OCI-LY7 (cell line): ENCODE results near the gene ZNF423.

ENCODE experiments used
- EZH2phosphoT487 ChIP-seq: fragments of 200-600 bp; sonication (generic); IDR thresholded peaks from 2 replicates; pipeline ENCODE4 v1.6.1; 2018; ENCODE audit warnings: low read depth, borderline replicate concordance, mild to moderate bottlenecking, mixed run types, antibody characterized with exemption, low read length, moderate library complexity, mixed read lengths
- TF ChIP-seq, protein P1 (sequence below): fragments of 200-600 bp; sonication (generic); conservative IDR thresholded peaks from 2 replicates; pipeline ENCODE4 v1.5.1; 2014; ENCODE audit warnings: mild to moderate bottlenecking, antibody characterized with exemption, low read length, moderate library complexity, mixed read lengths

DNA sequence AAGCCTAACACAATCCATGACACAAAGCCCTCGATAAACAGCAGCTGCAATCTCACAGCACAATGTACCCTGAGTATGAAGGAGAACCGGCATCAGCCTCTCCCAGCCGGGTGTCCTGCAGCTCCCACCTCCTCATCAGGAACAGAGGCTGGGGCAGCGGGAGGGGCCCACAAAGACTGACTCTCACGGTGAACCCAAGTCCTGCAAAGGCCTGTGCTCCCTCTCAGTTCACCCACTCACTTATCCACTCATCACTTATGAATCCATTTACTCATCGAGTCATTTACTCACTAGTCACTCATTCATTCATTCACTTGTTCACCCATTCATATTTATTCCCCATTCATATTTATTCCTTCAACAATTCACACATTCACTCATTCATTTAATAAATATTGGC, 11.6 kb downstream of the ZNF423 start:
- TF ChIP-seq, protein P1, sequence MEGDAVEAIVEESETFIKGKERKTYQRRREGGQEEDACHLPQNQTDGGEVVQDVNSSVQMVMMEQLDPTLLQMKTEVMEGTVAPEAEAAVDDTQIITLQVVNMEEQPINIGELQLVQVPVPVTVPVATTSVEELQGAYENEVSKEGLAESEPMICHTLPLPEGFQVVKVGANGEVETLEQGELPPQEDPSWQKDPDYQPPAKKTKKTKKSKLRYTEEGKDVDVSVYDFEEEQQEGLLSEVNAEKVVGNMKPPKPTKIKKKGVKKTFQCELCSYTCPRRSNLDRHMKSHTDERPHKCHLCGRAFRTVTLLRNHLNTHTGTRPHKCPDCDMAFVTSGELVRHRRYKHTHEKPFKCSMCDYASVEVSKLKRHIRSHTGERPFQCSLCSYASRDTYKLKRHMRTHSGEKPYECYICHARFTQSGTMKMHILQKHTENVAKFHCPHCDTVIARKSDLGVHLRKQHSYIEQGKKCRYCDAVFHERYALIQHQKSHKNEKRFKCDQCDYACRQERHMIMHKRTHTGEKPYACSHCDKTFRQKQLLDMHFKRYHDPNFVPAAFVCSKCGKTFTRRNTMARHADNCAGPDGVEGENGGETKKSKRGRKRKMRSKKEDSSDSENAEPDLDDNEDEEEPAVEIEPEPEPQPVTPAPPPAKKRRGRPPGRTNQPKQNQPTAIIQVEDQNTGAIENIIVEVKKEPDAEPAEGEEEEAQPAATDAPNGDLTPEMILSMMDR, result no peak
- no peak for TF ChIP-seq EZH2phosphoT487
